Measurements from ENCODE around the gene WNK1.

Gene WNK1

DNA sequence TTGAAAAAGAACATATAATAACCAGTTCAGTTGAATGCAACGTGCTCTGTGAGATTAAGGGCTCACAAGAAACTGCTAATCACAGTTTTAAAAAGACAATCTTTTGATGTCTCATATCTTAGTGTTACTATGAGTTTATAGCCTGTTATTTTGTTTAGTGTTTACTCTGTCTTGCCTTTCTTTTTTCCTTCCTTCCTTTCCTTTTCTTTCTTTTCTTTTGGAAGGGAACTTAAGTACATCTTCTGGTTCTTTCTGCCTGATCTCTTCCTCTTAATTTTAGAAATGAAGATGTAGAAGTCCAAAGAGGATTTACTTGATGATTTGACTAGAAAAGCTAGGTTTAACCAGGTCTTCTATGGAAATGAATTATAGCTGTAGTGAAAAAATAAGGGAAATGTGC is 38.2 kb downstream of the WNK1 start:
- Histone ChIP-seq H3K27me3 (ENCODE audit: control insufficient read depth, insufficient read depth, low read length) (no peaks in the 10 kb centered on the region), H3K9me3 (ENCODE audit: control insufficient read depth, low read length) (no peaks in the 10 kb centered on the region), H3K9ac (ENCODE audit: low read length) (no peak overlapping the region), H3K4me3 (ENCODE audit: low read length) (no peak overlapping the region), H3K4me1 (ENCODE audit: control insufficient read depth, insufficient read depth, low read length) (peaks cover 20% of the 10 kb centered on the region), H3K36me3 (ENCODE audit: control insufficient read depth, insufficient read depth, low read length) (no peaks in the 10 kb centered on the region)

DNA sequence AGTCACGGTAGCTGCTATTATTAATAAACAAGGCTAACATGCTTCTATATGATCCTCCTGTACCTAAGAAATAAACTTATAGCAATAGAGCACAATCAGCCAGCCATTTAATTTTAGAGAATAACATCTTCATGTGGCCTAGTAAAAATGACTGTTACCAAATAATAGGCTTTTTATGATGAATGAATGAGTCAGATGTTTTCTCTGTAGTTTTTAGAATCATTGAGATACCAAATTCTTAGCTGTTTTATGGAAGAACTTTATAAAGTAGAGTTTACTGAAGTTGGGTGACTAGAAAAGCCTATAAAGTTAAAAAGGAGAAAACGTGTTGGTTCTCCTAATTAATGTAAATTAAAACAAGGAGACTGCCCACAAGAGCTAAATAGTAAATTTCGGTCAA is 40.7 kb downstream of the WNK1 start:
- Histone ChIP-seq H3K4me1 (ENCODE audit: control insufficient read depth, insufficient read depth, low read length) (peaks cover 17% of the 10 kb centered on the region), H3K36me3 (ENCODE audit: control insufficient read depth, insufficient read depth, low read length) (no peaks in the 10 kb centered on the region), H3K9ac (ENCODE audit: low read length) (no peak overlapping the region), H3K4me3 (ENCODE audit: low read length) (no peak overlapping the region), H3K27me3 (ENCODE audit: control insufficient read depth, insufficient read depth, low read length) (no peaks in the 10 kb centered on the region), H3K9me3 (ENCODE audit: control insufficient read depth, low read length) (no peaks in the 10 kb centered on the region)

DNA sequence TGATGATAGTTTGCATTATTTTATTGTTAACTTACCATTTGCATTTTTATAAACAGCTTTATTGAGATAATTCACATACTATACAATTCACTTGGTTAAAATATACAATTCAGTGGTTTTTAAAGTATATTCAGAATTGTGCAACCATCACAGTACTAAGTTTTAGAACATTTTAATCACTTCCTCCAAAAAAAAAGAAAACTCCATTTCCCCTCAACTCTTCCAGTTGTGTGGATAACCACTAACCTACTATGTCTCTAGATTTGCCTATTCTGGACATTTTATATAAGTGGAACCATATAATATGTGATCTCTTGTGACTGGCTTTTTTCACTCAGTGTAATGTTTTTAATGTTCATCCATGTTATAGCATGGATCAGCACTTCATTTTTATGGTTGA is 41.3 kb downstream of the WNK1 start:
- Histone ChIP-seq H3K9ac (ENCODE audit: low read length) (no peak overlapping the region), H3K4me3 (ENCODE audit: low read length) (no peak overlapping the region), H3K4me1 (ENCODE audit: control insufficient read depth, insufficient read depth, low read length) (peaks cover 17% of the 10 kb centered on the region), H3K27me3 (ENCODE audit: control insufficient read depth, insufficient read depth, low read length) (no peaks in the 10 kb centered on the region), H3K9me3 (ENCODE audit: control insufficient read depth, low read length) (no peaks in the 10 kb centered on the region), H3K36me3 (ENCODE audit: control insufficient read depth, insufficient read depth, low read length) (no peaks in the 10 kb centered on the region)

DNA sequence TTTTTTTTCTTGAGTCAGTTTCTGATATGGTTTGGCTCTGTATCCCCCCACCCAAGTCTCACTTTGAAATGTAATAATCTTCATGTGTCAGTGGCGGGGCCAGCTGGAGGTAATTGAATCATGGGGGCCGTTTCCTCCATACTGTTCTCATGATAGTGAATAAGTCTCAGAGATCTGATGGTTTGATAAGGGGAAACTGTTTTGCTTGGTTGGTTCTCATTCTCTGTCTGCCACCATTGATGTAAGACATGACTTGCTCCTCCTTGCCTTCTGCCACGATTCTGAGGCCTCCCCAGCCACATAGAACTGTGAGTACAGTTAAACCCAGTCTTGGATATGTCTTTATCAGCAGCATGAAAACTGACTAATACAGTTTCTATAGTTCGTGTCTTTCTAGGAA is 42.9 kb downstream of the WNK1 start:
- H3K36me3 ChIP-seq (ENCODE audit: control insufficient read depth, insufficient read depth, low read length): no peaks in the 10 kb centered on the region
- no peaks in the 10 kb centered on the region for H3K27me3 ChIP-seq (ENCODE audit: control insufficient read depth, insufficient read depth, low read length)
- no peak overlapping the region for H3K4me3 ChIP-seq (ENCODE audit: low read length)
- no peak overlapping the region for H3K9ac ChIP-seq (ENCODE audit: low read length)
- no peaks in the 10 kb centered on the region for H3K9me3 ChIP-seq (ENCODE audit: control insufficient read depth, low read length)
- peaks cover 3% of the 10 kb centered on the region for H3K4me1 ChIP-seq (ENCODE audit: control insufficient read depth, insufficient read depth, low read length)

DNA sequence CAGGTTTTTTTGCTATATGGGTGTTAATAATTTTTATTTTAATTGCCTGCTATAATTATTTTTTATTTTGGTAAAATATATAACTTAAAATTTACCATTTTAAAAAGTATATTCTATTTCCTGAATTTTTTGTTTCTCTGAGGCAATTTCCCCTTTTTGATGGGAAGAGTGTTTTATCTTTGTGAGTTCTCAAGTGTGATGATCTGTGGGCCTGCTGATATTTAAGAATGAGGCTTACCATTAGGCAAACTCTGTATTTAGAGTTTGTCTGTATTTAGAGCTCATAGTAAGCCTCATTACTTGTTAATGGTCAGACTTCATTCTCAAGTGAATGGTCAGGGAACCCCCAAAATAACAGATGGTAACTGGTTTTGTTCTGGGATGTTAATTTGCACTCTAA is 48.0 kb downstream of the WNK1 start:
- Histone ChIP-seq H3K4me1 (ENCODE audit: control insufficient read depth, insufficient read depth, low read length) (no peaks in the 10 kb centered on the region), H3K27me3 (ENCODE audit: control insufficient read depth, insufficient read depth, low read length) (no peaks in the 10 kb centered on the region), H3K4me3 (ENCODE audit: low read length) (no peak overlapping the region), H3K36me3 (ENCODE audit: control insufficient read depth, insufficient read depth, low read length) (no peaks in the 10 kb centered on the region), H3K9me3 (ENCODE audit: control insufficient read depth, low read length) (no peaks in the 10 kb centered on the region), H3K9ac (ENCODE audit: low read length) (no peak overlapping the region)

DNA sequence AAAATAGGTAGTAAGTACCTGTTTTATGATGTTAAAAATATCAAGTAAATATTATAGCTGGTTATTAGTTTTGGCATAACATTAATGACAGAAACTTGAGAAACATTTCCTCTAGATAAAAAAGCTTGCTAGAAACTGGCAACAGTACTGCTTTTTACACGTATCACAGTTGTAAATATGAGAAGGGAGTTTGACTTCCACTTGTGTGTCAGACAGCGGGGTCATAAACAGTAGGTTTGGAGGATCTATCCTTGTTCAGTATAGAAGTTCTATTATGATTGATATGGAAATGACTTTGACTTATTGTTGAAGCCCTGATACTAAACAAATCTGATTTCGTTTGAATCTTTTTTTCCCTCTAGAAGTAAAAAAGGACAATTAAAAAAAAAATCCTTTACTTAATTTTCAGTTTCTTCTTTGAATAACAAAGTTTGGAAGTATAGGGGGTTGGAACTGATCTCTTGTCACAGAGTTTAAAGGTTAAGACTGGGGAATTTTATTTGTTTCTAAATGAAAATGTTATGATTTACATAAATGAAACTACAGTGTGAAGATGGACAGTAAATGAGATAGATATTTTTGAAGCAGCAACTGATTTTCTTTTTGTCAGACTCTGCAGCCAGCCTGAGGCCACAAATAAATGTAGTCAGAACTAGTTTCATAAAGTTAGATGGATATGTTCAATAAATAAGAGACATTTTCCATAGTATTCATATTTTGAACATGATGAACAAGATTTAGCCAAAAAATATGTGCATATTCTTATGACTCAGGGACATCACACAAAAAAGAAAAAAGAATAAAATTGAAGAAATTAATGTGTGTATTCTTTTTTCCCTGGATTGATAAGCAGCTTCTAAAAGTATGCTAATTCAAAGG is 50.1 kb downstream of the WNK1 start:
- no peak overlapping the region for H3K4me3 ChIP-seq (ENCODE audit: low read length)
- no peaks in the 10 kb centered on the region for H3K9me3 ChIP-seq (ENCODE audit: control insufficient read depth, low read length)
- H3K9ac ChIP-seq (ENCODE audit: low read length): no peak overlapping the region

DNA sequence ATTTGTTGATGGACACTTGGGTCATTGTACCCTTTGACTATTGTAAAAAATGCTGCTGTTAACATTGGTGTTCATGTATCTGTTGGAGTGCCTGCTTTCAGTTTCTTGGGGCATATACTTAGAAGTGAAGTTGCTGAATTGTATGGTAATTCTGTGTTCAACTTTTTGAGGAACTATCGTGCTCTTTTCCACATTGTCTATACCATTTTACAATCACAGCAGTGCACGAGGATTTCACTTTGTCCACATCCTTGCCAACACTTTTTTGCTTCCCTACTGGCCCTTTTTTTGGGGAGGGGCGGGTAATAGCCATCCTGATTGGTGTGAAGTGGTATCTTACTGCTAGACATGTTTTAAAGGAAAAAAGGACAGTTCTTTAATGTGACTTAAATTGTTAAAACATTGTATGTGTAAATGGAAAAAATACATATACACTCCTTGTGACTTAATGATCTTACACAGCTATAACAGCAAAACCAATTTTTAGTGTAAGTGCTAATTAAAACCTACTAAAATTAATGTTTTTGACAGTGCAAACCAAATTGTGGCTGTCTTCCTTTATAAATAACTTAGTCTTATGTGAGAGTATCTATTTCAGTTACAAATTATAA is 52.7 kb downstream of the WNK1 start:
- H3K36me3 ChIP-seq (ENCODE audit: control insufficient read depth, insufficient read depth, low read length): no peaks in the 10 kb centered on the region
- no peak overlapping the region for H3K9ac ChIP-seq (ENCODE audit: low read length)
- peaks cover 14% of the 10 kb centered on the region for H3K4me1 ChIP-seq (ENCODE audit: control insufficient read depth, insufficient read depth, low read length)
- H3K27me3 ChIP-seq (ENCODE audit: control insufficient read depth, insufficient read depth, low read length): no peaks in the 10 kb centered on the region
- no peaks in the 10 kb centered on the region for H3K9me3 ChIP-seq (ENCODE audit: control insufficient read depth, low read length)
- H3K4me3 ChIP-seq (ENCODE audit: low read length): no peak overlapping the region

More for the DNA sequence above, 50.1 kb downstream of the WNK1 start:
- H3K27me3 ChIP-seq (ENCODE audit: control insufficient read depth, insufficient read depth, low read length): no peaks in the 10 kb centered on the region
- H3K36me3 ChIP-seq (ENCODE audit: control insufficient read depth, insufficient read depth, low read length): no peaks in the 10 kb centered on the region
- H3K4me1 ChIP-seq (ENCODE audit: control insufficient read depth, insufficient read depth, low read length): peaks cover 14% of the 10 kb centered on the region

DNA sequence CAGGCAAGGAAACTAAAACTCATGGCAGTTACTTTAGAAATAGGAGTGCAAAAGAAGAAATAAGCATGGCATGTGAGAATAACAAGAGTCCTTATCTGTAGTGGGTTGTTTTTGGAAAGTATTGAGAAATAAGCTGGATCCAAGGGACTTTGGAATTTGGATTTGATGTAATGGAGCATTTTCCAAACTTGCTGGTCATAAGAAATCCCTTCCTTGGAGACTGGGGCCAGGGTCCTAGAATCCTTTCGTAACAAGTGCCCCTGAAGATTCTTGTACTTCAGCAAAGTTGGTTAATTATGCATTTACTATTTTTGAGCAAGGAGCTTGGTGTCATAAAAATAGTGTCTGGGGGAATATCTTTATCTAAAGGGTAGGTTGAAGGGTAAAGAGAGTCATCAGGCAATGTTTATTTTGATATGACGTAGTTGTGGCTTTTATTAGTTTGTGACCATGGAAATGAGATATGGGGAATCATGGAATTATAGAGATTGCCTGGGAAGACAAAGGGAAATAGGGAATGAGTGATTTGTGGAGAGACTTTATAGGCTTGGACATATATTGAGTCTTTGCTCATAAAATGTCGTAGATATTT is 53.9 kb downstream of the WNK1 start:
- no peaks in the 10 kb centered on the region for H3K36me3 ChIP-seq (ENCODE audit: control insufficient read depth, insufficient read depth, low read length)
- no peak overlapping the region for H3K9ac ChIP-seq (ENCODE audit: low read length)
- H3K9me3 ChIP-seq (ENCODE audit: control insufficient read depth, low read length): no peaks in the 10 kb centered on the region
- no peaks in the 10 kb centered on the region for H3K27me3 ChIP-seq (ENCODE audit: control insufficient read depth, insufficient read depth, low read length)
- peaks cover 14% of the 10 kb centered on the region for H3K4me1 ChIP-seq (ENCODE audit: control insufficient read depth, insufficient read depth, low read length)
- no peak overlapping the region for H3K4me3 ChIP-seq (ENCODE audit: low read length)

DNA sequence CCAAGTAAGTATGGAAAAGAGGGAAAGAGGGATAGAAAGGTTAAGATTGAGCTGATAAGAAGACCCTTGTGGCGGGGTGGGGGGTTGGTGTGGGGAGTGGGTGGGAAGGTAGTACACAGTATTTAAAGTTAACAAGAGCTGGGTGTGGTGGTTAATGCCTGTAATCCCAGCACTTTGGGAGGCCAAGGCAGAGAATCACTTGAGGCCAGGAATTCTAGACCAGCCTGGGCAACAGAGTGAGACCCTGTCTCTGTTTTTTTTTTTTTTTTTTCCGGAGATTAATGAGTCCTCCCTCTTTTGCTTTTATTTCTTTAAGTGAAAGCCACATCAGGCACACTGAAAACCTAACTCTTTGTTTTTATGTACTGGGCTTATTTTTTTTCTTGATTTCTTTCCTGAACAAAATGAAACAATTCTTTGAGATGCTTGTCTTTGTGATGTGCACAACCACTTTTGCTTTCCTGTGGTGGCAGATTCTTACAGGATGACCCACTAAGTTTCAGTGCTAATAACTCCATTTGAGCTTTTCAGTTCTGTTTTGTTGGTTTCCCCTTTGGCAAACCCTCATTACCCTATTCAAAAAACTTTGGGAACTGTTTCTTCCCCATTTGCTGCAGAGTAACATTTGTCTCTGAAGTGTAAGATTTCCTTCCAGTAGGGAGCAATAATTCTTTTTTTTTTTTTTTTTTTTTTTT is 54.8 kb downstream of the WNK1 start:
- Histone ChIP-seq H3K4me1 (ENCODE audit: control insufficient read depth, insufficient read depth, low read length) (peaks cover 14% of the 10 kb centered on the region), H3K36me3 (ENCODE audit: control insufficient read depth, insufficient read depth, low read length) (no peaks in the 10 kb centered on the region), H3K4me3 (ENCODE audit: low read length) (no peak overlapping the region)

DNA sequence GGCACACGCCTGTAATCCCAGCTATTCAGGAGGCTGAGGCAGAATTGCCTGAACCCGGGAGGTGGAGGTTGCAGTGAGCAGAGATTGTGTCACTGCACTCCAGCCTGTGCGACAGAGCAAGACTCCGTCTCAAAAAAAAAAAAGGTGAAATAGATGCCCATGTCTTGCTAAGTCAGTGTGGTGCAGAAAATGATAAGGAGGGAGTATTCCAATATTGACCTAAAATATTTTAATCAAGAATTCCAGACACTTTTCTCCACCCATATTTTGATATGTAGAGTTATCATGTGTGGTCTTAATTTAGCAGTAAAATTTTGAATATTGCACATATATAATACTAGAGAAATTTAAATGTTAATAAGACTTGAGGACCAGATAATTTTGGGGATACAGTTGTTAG is 57.7 kb downstream of the WNK1 start:
- Histone ChIP-seq H3K4me3 (ENCODE audit: low read length) (no peak overlapping the region), H3K4me1 (ENCODE audit: control insufficient read depth, insufficient read depth, low read length) (peaks cover 14% of the 10 kb centered on the region), H3K9me3 (ENCODE audit: control insufficient read depth, low read length) (no peaks in the 10 kb centered on the region), H3K36me3 (ENCODE audit: control insufficient read depth, insufficient read depth, low read length) (no peaks in the 10 kb centered on the region), H3K9ac (ENCODE audit: low read length) (no peak overlapping the region), H3K27me3 (ENCODE audit: control insufficient read depth, insufficient read depth, low read length) (no peaks in the 10 kb centered on the region)

More for the DNA sequence above, 54.8 kb downstream of the WNK1 start:
- no peak overlapping the region for H3K9ac ChIP-seq (ENCODE audit: low read length)
- H3K9me3 ChIP-seq (ENCODE audit: control insufficient read depth, low read length): no peaks in the 10 kb centered on the region
- no peaks in the 10 kb centered on the region for H3K27me3 ChIP-seq (ENCODE audit: control insufficient read depth, insufficient read depth, low read length)

DNA sequence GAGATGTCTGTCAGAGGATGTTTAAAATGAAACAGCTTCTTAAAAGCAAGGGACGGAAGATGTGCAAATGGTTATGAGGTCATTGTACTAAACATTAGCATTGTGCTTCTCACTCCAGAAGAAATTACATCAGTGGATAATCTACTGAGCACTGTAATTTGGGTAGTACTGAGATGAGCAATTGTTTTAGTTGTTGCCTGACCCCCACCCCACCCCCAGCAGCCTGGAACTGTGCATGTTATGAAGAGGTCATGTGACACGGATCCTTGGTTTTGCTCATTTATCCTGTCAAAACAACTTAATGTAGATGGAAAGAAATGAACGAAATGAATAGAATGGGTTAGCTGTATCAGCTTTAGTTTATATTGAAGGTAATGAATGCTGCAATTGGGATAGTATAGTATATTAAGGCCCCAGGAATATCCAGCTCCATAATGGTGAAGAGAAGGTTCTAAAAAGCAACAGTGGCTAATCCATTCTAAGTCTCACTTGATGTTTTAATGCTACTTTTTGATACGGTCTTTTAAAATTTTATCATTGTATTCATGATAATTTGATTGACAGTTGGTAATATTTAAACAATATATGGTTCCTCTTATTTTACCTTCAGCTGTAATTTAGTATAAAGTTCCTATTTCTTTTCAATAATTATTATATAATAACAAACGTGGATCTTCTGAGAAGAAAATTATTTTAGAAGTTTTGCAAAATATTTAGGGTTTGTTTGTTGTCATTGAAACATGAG is 58.5 kb downstream of the WNK1 start:
- Histone ChIP-seq H3K4me1 (ENCODE audit: control insufficient read depth, insufficient read depth, low read length) (peaks cover 14% of the 10 kb centered on the region), H3K4me3 (ENCODE audit: low read length) (no peak overlapping the region), H3K36me3 (ENCODE audit: control insufficient read depth, insufficient read depth, low read length) (no peaks in the 10 kb centered on the region), H3K27me3 (ENCODE audit: control insufficient read depth, insufficient read depth, low read length) (no peaks in the 10 kb centered on the region), H3K9ac (ENCODE audit: low read length) (no peak overlapping the region), H3K9me3 (ENCODE audit: control insufficient read depth, low read length) (no peaks in the 10 kb centered on the region)

Data from mucosa of stomach (tissue), 1 donor.